Measurements from ENCODE around the gene MACROD2.

The MACROD2 gene

GRCh38 chr20:15848126-15848525 lies 1852.8 kb downstream of the MACROD2 start:
- H3K9me3 ChIP-seq: 0 out of 2 replicates have a peak, but pooled peaks cover 3% of the 10 kb centered on the region
- no peaks in the 10 kb centered on the region for H3K27me3 ChIP-seq
- TF ChIP-seq Cebpa-rat (IDR thresholded peaks at IDR 0.05): no peak
- H3K4me2 ChIP-seq: no peak overlapping the region
- H3K27ac ChIP-seq: no peak overlapping the region
- H3K36me3 ChIP-seq: no peaks in the 10 kb centered on the region
- no peak overlapping the region for H3K4me3 ChIP-seq
- no peaks in the 10 kb centered on the region for H4K20me1 ChIP-seq
- H3K4me1 ChIP-seq: no peaks in the 10 kb centered on the region
- H3K9ac ChIP-seq: no peak overlapping the region

GRCh38 chr20:15848995-15849610 lies 1853.8 kb downstream of the MACROD2 start:
- Histone ChIP-seq H4K20me1 (no peaks in the 10 kb centered on the region), H3K4me2 (no peak overlapping the region), H3K27me3 (no peaks in the 10 kb centered on the region), H3K9ac (no peak overlapping the region), H3K9me3 (0 out of 2 replicates have a peak, but pooled peaks cover 3% of the 10 kb centered on the region), H3K36me3 (no peaks in the 10 kb centered on the region), H3K27ac (no peak overlapping the region), H3K4me1 (no peaks in the 10 kb centered on the region), H3K4me3 (no peak overlapping the region)
- TF ChIP-seq Cebpa-rat (IDR thresholded peaks at IDR 0.05): no peak

- H4K20me1 ChIP-seq: no peaks in the 10 kb centered on the region
- no peaks in the 10 kb centered on the region for H3K36me3 ChIP-seq
- no peak overlapping the region for H3K4me3 ChIP-seq
- H3K9me3 ChIP-seq: 0 out of 2 replicates have a peak, but pooled peaks cover 3% of the 10 kb centered on the region
- no peak overlapping the region for H3K27ac ChIP-seq
- no peak overlapping the region for H3K4me2 ChIP-seq
- TF ChIP-seq Cebpa-rat (IDR thresholded peaks at IDR 0.05): no peak
- peaks cover 1% of the 10 kb centered on the region for H3K4me1 ChIP-seq
- H3K9ac ChIP-seq: no peak overlapping the region
- H3K27me3 ChIP-seq: no peaks in the 10 kb centered on the region
Measured at GRCh38 chr20:15851576-15852215, 1856.4 kb downstream of the MACROD2 start.

GRCh38 chr20:15854911-15855310 lies 1859.6 kb downstream of the MACROD2 start:
- Histone ChIP-seq H3K4me1 (peaks cover 30% of the 10 kb centered on the region), H3K4me3 (no peak overlapping the region), H3K9me3 (0 out of 2 replicates have a peak, but pooled peaks cover 3% of the 10 kb centered on the region), H3K4me2 (no peak overlapping the region), H4K20me1 (no peaks in the 10 kb centered on the region), H3K27me3 (no peaks in the 10 kb centered on the region), H3K27ac (no peak overlapping the region), H3K36me3 (no peaks in the 10 kb centered on the region), H3K9ac (no peak overlapping the region)
- no peak for TF ChIP-seq Cebpa-rat (IDR thresholded peaks at IDR 0.05)

- H3K27me3 ChIP-seq: no peaks in the 10 kb centered on the region
- H3K9me3 ChIP-seq: 0 out of 2 replicates have a peak, but pooled peaks cover 3% of the 10 kb centered on the region
- no peak overlapping the region for H3K4me3 ChIP-seq
- no peaks in the 10 kb centered on the region for H3K36me3 ChIP-seq
- peak overlapping the region; percentile 65 for H3K4me2 ChIP-seq
- H3K27ac ChIP-seq: peak overlapping the region; percentile 57; the same call in 1 of the 2 replicates
- H3K4me1 ChIP-seq: peaks cover 30% of the 10 kb centered on the region
- no peak overlapping the region; the same call in 1 of the 2 replicates for H3K9ac ChIP-seq
- TF ChIP-seq Cebpa-rat (IDR thresholded peaks at IDR 0.05): no peak
- no peaks in the 10 kb centered on the region for H4K20me1 ChIP-seq
Measured at GRCh38 chr20:15857173-15857784, 1862.0 kb downstream of the MACROD2 start.

- Histone ChIP-seq H3K36me3 (no peaks in the 10 kb centered on the region), H3K9me3 (0 out of 2 replicates have a peak, but pooled peaks cover 3% of the 10 kb centered on the region), H3K4me1 (peaks cover 30% of the 10 kb centered on the region), H3K4me2 (peak overlapping the region; percentile 35), H3K27ac (no peak overlapping the region), H3K27me3 (no peaks in the 10 kb centered on the region), H4K20me1 (no peaks in the 10 kb centered on the region), H3K9ac (no peak overlapping the region), H3K4me3 (no peak overlapping the region)
- no peak for TF ChIP-seq Cebpa-rat (IDR thresholded peaks at IDR 0.05)
Measured at GRCh38 chr20:15859061-15859460, 1863.7 kb downstream of the MACROD2 start.

- H3K9ac ChIP-seq: no peak overlapping the region
- H3K36me3 ChIP-seq: no peaks in the 10 kb centered on the region
- peaks cover 34% of the 10 kb centered on the region for H3K4me1 ChIP-seq
- H3K4me3 ChIP-seq: no peak overlapping the region
- no peak overlapping the region for H3K4me2 ChIP-seq
- H4K20me1 ChIP-seq: no peaks in the 10 kb centered on the region
- TF ChIP-seq Cebpa-rat (IDR thresholded peaks at IDR 0.05): no peak
- no peak overlapping the region for H3K27ac ChIP-seq
- H3K27me3 ChIP-seq: no peaks in the 10 kb centered on the region
- H3K9me3 ChIP-seq: peaks cover 8% of the 10 kb centered on the region
Measured at GRCh38 chr20:15860850-15861249, 1865.5 kb downstream of the MACROD2 start.

GRCh38 chr20:15862178-15862577 lies 1866.9 kb downstream of the MACROD2 start:
- H3K27me3 ChIP-seq: no peaks in the 10 kb centered on the region
- H3K4me2 ChIP-seq: no peak overlapping the region
- H3K9me3 ChIP-seq: peaks cover 11% of the 10 kb centered on the region
- no peak overlapping the region for H3K4me3 ChIP-seq
- no peak overlapping the region for H3K9ac ChIP-seq
- no peaks in the 10 kb centered on the region for H4K20me1 ChIP-seq
- TF ChIP-seq Cebpa-rat (IDR thresholded peaks at IDR 0.05): no peak
- peaks cover 30% of the 10 kb centered on the region for H3K4me1 ChIP-seq
- no peak overlapping the region for H3K27ac ChIP-seq
- H3K36me3 ChIP-seq: no peaks in the 10 kb centered on the region

- Histone ChIP-seq H3K4me3 (no peak overlapping the region), H4K20me1 (no peaks in the 10 kb centered on the region), H3K9ac (no peak overlapping the region), H3K4me2 (no peak overlapping the region), H3K9me3 (peaks cover 18% of the 10 kb centered on the region), H3K36me3 (no peaks in the 10 kb centered on the region), H3K27me3 (no peaks in the 10 kb centered on the region), H3K4me1 (peaks cover 14% of the 10 kb centered on the region), H3K27ac (no peak overlapping the region)
- no peak for TF ChIP-seq Cebpa-rat (IDR thresholded peaks at IDR 0.05)
Measured at GRCh38 chr20:15863735-15864134, 1868.4 kb downstream of the MACROD2 start.

- no peak overlapping the region for H3K27ac ChIP-seq
- H4K20me1 ChIP-seq: no peaks in the 10 kb centered on the region
- no peak for TF ChIP-seq Cebpa-rat (IDR thresholded peaks at IDR 0.05)
- no peak overlapping the region; the same call in 1 of the 2 replicates for H3K4me2 ChIP-seq
- H3K9ac ChIP-seq: no peak overlapping the region
- H3K36me3 ChIP-seq: no peaks in the 10 kb centered on the region
- H3K4me3 ChIP-seq: no peak overlapping the region
- peaks cover 6% of the 10 kb centered on the region; the same call in 1 of the 2 replicates for H3K4me1 ChIP-seq
- peaks cover 17% of the 10 kb centered on the region for H3K9me3 ChIP-seq
- no peaks in the 10 kb centered on the region for H3K27me3 ChIP-seq
Measured at GRCh38 chr20:15865553-15865952, 1870.2 kb downstream of the MACROD2 start.

Data from BLaER1 (cell line).